A673 (cell line): Measurements from ENCODE around the gene MCF2L2. TPM values are rescaled to one million over a fixed set of nuclear protein-coding genes. Genes with fewer than 3 reads are reported as not detected.

Source experiments
- BruUV-seq: library from RNA; stranded (reverse); fragments of 400-500 nt; replicated peaks from 2 replicates; lab custom pipeline; 2021; lab: Mats Ljungman, UMichigan
- CTCF ChIA-PET: fragments of 300-600 bp; sonication (Branson Sonifier 250); formaldehyde crosslinking; loops from one replicate; lab custom pipeline; 2022; ENCODE audit warnings: antibody characterized with exemption; lab: Charles Lee
- POLR2A ChIA-PET: fragments of 300-600 bp; sonication (Branson Sonifier 250); formaldehyde crosslinking; loops from one replicate; lab custom pipeline; 2022; ENCODE audit warnings: antibody characterized with exemption; ENCODE audit not compliant: low non-redundant PET; lab: Charles Lee
- DNase-seq: peaks from one replicate; pipeline ENCODE4 v3.0.0-alpha.2; 2015; ENCODE audit warnings: low spot score
- H3K27ac ChIP-seq: fragments of 200-600 bp; sonication (generic); 2 replicates; pipeline ENCODE4 v1.5.1; 2016; ENCODE audit warnings: mixed run types, low read depth, mild to moderate bottlenecking, mixed read lengths, antibody characterized with exemption, low read length; ENCODE audit not compliant: poor library complexity, severe bottlenecking
- H3K27me3 ChIP-seq: fragments of 200-600 bp; sonication (generic); replicated peaks from 2 replicates; pipeline ENCODE4 v1.6.1; 2017; ENCODE audit warnings: mixed run types, low read depth, mild to moderate bottlenecking, mixed read lengths, antibody characterized with exemption, low read length; ENCODE audit not compliant: insufficient read depth, poor library complexity
- H3K36me3 ChIP-seq: fragments of 200-600 bp; sonication (generic); 2 replicates; pipeline ENCODE4 v1.6.1; 2016; ENCODE audit warnings: mixed run types, mild to moderate bottlenecking, mixed read lengths, antibody characterized with exemption, low read length; ENCODE audit not compliant: insufficient read depth, poor library complexity, severe bottlenecking
- H3K4me1 ChIP-seq: fragments of 200-600 bp; sonication (generic); 2 replicates; pipeline ENCODE4 v1.6.1; 2017; ENCODE audit warnings: mixed run types, mild to moderate bottlenecking, mixed read lengths, antibody characterized with exemption, low read length; ENCODE audit not compliant: insufficient read depth, poor library complexity, severe bottlenecking
- H3K4me3 ChIP-seq: fragments of 200-600 bp; sonication (generic); 2 replicates; pipeline ENCODE4 v1.5.1; 2016; ENCODE audit warnings: low read depth, mixed run types, mild to moderate bottlenecking, mixed read lengths, low read length; ENCODE audit not compliant: poor library complexity, severe bottlenecking
- H3K9me3 ChIP-seq: fragments of 200-600 bp; sonication (generic); 2 replicates; pipeline ENCODE4 v1.6.1; 2016; ENCODE audit warnings: mixed run types, low read depth, mild to moderate bottlenecking, mixed read lengths, antibody characterized with exemption, low read length; ENCODE audit not compliant: poor library complexity, severe bottlenecking
- CTCF ChIP-seq: fragments of 300-800, 200-600 bp; sonication (generic); conservative IDR thresholded peaks from 2 replicates; pipeline ENCODE4 v1.5.1; 2017; ENCODE audit warnings: low read depth, mild to moderate bottlenecking, antibody characterized with exemption, low read length, moderate library complexity, mixed read lengths
- EZH2 ChIP-seq: fragments of 200-600 bp; sonication (generic); IDR thresholded peaks from 2 replicates; pipeline ENCODE4 v1.6.1; 2017; ENCODE audit warnings: borderline replicate concordance, low read depth, mild to moderate bottlenecking, mixed read lengths, antibody characterized with exemption, low read length; ENCODE audit not compliant: poor library complexity, severe bottlenecking
- intact Hi-C: fragments of 100-400 bp; cut with micrococcal nuclease; formaldehyde crosslinking; loops from one replicate; pipeline ENCODE4 v1.10.0; 2022; ENCODE audit not compliant: unreplicated experiment
- total RNA-seq: library from RNA; stranded (reverse); gene quantifications from 2 replicates; pipeline ENCODE4 v1.2.3, GENCODE V29; 2021

The MCF2L2 gene
- total RNA-seq, 1 experiment from 2014 or later: not detected

DNA sequence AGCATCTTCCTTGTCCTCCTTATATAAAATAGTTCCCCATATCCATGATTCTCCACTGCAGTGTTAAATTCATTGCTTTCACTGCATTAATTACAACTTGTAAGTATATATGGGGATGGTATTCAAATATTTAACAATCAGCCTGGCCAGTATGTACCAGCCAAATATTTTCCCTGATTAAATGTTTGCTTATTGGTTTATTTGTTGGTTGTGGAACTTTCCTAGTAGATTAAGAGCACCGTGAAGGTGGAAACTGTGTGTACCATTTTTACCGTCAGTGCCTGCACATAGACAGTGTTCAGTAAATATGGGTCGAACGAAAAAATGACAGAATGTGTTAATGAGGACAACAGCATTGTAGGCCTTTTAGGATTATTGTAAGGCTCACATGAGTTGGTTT lies 272.9 kb downstream of the MCF2L2 start:
- no TSS peak for BruUV-seq
- TF ChIP-seq CTCF (no peak), EZH2 (no peak)
- Histone ChIP-seq H3K27me3 (no peaks in the 10 kb centered on the region), H3K36me3 (no peaks in the 10 kb centered on the region), H3K9me3 (no peaks in the 10 kb centered on the region), H3K4me3 (no peak overlapping the region), H3K4me1 (no peaks in the 10 kb centered on the region), H3K27ac (no peak overlapping the region)
- intact Hi-C loops: no loop called here
- no peak for DNase-seq
- ChIA-PET POLR2A (no interaction called here), CTCF (no interaction called here)

GRCh38 chr3:183153210-183153950 lies 275.0 kb downstream of the MCF2L2 start:
- Histone ChIP-seq H3K9me3 (no peaks in the 10 kb centered on the region), H3K27ac (no peak overlapping the region), H3K27me3 (no peaks in the 10 kb centered on the region), H3K36me3 (no peaks in the 10 kb centered on the region), H3K4me3 (no peak overlapping the region), H3K4me1 (no peaks in the 10 kb centered on the region)
- CTCF ChIA-PET: no interaction called here
- intact Hi-C loops: loop anchor here (1.0 kb wide), 1 partner anchor 26 kb away; no protein-coding TSS in a partner anchor
- POLR2A ChIA-PET: no interaction called here
- TF ChIP-seq CTCF: no peak
- TF ChIP-seq EZH2: no peak
- no peak for DNase-seq
- no TSS peak for BruUV-seq

- no peak overlapping the region for H3K27ac ChIP-seq
- CTCF ChIA-PET: interaction anchor here (0.7 kb wide), 1 partner anchor 62 kb away, joined by 3 read pairs; no protein-coding TSS in a partner anchor
- no peaks in the 10 kb centered on the region for H3K27me3 ChIP-seq
- BruUV-seq: no TSS peak
- no peaks in the 10 kb centered on the region for H3K4me1 ChIP-seq
- no peak for DNase-seq
- intact Hi-C loops: no loop called here
- H3K9me3 ChIP-seq: no peaks in the 10 kb centered on the region
- H3K4me3 ChIP-seq: no peak overlapping the region
- POLR2A ChIA-PET: no interaction called here
- TF ChIP-seq EZH2 (no peak), CTCF (no peak)
- H3K36me3 ChIP-seq: no peaks in the 10 kb centered on the region
Observed at GRCh38 chr3:183151821-183152351, 276.5 kb downstream of the MCF2L2 start.
